Activated CD4-positive, alpha-beta T cell treated with anti-CD3 and anti-CD28 coated beads, Interleukin-2, Interleukin-6, amounts not matched to agents 100 ng/mL and 50 ng/mL, durations not matched to agents 16 hours and 8 hours (primary cell): Measurements from ENCODE around the gene FAF2.
"Not testable (repeated sequence)": the region's sequence is repeated elsewhere in the genome, so short reads cannot be mapped to it uniquely, and the experiment has no call there.

Experiments
- DNase-seq: peaks from one replicate; pipeline ENCODE4 v3.0.0-alpha.2; 2020

The FAF2 gene

GRCh38 chr5:176418251-176418650 is 29.9 kb upstream of the FAF2 start:
- no peak for DNase-seq

GRCh38 chr5:176420086-176420485 is 28.1 kb upstream of the FAF2 start:
- no peak for DNase-seq

- DNase-seq: no peak
These were observed 27.1 kb upstream of the FAF2 start for GRCh38 chr5:176420972-176421544.

- no peak for DNase-seq
These were observed 24.0 kb upstream of the FAF2 start for GRCh38 chr5:176424181-176424580.

- no peak for DNase-seq
These were observed 23.0 kb upstream of the FAF2 start for GRCh38 chr5:176425138-176425537.

- no peak for DNase-seq
These were observed 22.4 kb upstream of the FAF2 start for GRCh38 chr5:176425791-176426190.

GRCh38 chr5:176426876-176427275 is 21.3 kb upstream of the FAF2 start:
- no peak for DNase-seq

- DNase-seq: no peak
These were observed 20.2 kb upstream of the FAF2 start for GRCh38 chr5:176427971-176428370.

- DNase-seq: no peak
These were observed 18.2 kb upstream of the FAF2 start for GRCh38 chr5:176429972-176430371.

- no peak for DNase-seq
These were observed 15.5 kb upstream of the FAF2 start for GRCh38 chr5:176432707-176433106.

- DNase-seq: peak; percentile 50
These were observed 11.5 kb upstream of the FAF2 start for GRCh38 chr5:176436656-176437055.

GRCh38 chr5:176438959-176439757 is 9.0 kb upstream of the FAF2 start:
- DNase-seq: no peak

- no peak for DNase-seq
These were observed 7.1 kb upstream of the FAF2 start for GRCh38 chr5:176440927-176441706.

- DNase-seq: no peak
These were observed 6.3 kb upstream of the FAF2 start for GRCh38 chr5:176441921-176442323.

- not testable (repeated sequence) for DNase-seq
These were observed 5.3 kb upstream of the FAF2 start for GRCh38 chr5:176442911-176443310.

GRCh38 chr5:176444742-176445141 is 3.4 kb upstream of the FAF2 start:
- DNase-seq: no peak

- DNase-seq: no peak
These were observed 2.0 kb upstream of the FAF2 start for GRCh38 chr5:176446028-176446665.

- DNase-seq: no peak
These were observed 1.1 kb upstream of the FAF2 start for GRCh38 chr5:176446884-176447590.

GRCh38 chr5:176447591-176447977 is 601 bp upstream of the FAF2 start:
- DNase-seq: no peak

GRCh38 chr5:176450077-176450476 is 1.9 kb downstream of the FAF2 start:
- DNase-seq: no peak

- DNase-seq: no peak
These were observed 6.7 kb downstream of the FAF2 start for GRCh38 chr5:176454724-176455394.

GRCh38 chr5:176458904-176459561 is 10.8 kb downstream of the FAF2 start:
- DNase-seq: no peak
